HL-60 (cell line): ENCODE results near the gene AR.
"Not testable (repeated sequence)": the region's sequence is repeated elsewhere in the genome, so short reads cannot be mapped to it uniquely, and the experiment has no call there.

Experiments used
- DNase-seq, 2 experiments: peaks; one replicate each; pipeline ENCODE4 v3.0.0-alpha.2; 2010 to 2020; ENCODE audit warnings: low read depth in 1 of 2, low spot score in 1 of 2
- H3K27ac ChIP-seq: fragments of 250-450 bp; sonication (Bioruptor Pico); replicated peaks from 2 replicates; pipeline ENCODE4 v1.5.1; 2020; ENCODE audit warnings: mild to moderate bottlenecking, moderate library complexity
- H3K27me3 ChIP-seq: fragments of 250-450 bp; sonication (Bioruptor Pico); 2 replicates; pipeline ENCODE4 v1.5.1; 2021; ENCODE audit warnings: mild to moderate bottlenecking, moderate library complexity; ENCODE audit not compliant: insufficient read depth, poor library complexity, severe bottlenecking
- H3K4me3 ChIP-seq: replicated peaks from 2 replicates; pipeline ENCODE4 v1.5.1; 2011; ENCODE audit warnings: mild to moderate bottlenecking, control low read depth, low read length; ENCODE audit not compliant: insufficient read depth
- GABPA ChIP-seq: IDR thresholded peaks from 2 replicates; pipeline ENCODE4 v1.6.1; 2012; ENCODE audit warnings: low read depth
- POLR2AphosphoS5 ChIP-seq: IDR thresholded peaks from 2 replicates; pipeline ENCODE4 v1.6.1; 2012; ENCODE audit warnings: low read depth
- SPI1 ChIP-seq: IDR thresholded peaks from 2 replicates; pipeline ENCODE4 v1.6.1; 2012; ENCODE audit warnings: low read depth, mild to moderate bottlenecking, borderline replicate concordance
- TF ChIP-seq, protein P1 (sequence below): IDR thresholded peaks from 2 replicates; pipeline ENCODE4 v1.6.1; 2012; ENCODE audit warnings: low read depth; ENCODE audit not compliant: insufficient replicate concordance
- TF ChIP-seq, protein P2 (sequence below): IDR thresholded peaks from one replicate; pipeline ENCODE4 v1.5.1; 2011; ENCODE audit warnings: low read length, control low read depth, inconsistent platforms; ENCODE audit not compliant: insufficient read depth

AR gene

DNA sequence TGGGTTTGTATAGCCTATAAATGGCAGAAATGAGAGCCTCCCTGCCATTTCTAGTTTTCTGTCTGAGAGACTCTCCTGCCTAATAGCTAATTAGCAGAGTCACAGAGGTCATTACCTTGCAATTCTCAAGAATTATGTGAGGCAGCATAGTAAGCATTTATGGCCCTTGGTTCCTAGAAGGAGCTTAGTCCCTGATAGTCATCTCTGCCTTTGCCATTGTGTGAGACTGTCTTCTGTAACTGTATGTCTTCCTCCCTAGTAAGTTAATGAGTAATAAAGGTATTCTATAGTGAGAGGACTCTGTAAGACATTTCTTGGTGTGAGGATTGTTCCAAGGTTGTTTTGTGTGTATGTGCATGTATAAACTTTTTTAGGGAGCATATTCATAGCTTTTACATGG is 108.7 kb downstream of the AR start:
- Histone ChIP-seq H3K4me3 (no peak overlapping the region), H3K27ac (no peak overlapping the region), H3K27me3 (no peaks in the 10 kb centered on the region)
- no peak for DNase-seq
- TF ChIP-seq GABPA, result no peak

DNA sequence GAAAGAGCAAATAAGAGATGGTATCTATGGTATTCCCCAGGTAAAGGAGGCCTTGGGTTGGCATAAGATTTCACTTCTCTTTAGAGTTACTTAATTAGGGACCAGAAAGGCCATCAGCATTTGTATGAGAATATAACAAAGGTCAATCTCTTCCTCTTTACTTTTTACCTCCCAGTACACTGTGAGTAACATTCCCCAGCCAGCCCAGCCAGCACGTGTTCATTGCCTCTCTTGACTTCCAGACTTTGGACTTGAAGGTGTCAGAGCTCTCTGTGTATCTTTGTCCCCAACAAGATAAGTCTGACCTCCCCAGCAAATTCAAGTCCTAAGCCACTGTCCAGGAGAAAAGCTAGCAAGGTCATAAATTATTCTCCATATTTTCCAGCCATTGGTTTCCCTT is 110.5 kb downstream of the AR start:
- no peaks in the 10 kb centered on the region for H3K27me3 ChIP-seq
- no peak overlapping the region for H3K4me3 ChIP-seq
- H3K27ac ChIP-seq, result no peak overlapping the region
- DNase-seq, result no peak
- no peak for TF ChIP-seq POLR2AphosphoS5
- TF ChIP-seq GABPA, result no peak
- TF ChIP-seq, protein P1, sequence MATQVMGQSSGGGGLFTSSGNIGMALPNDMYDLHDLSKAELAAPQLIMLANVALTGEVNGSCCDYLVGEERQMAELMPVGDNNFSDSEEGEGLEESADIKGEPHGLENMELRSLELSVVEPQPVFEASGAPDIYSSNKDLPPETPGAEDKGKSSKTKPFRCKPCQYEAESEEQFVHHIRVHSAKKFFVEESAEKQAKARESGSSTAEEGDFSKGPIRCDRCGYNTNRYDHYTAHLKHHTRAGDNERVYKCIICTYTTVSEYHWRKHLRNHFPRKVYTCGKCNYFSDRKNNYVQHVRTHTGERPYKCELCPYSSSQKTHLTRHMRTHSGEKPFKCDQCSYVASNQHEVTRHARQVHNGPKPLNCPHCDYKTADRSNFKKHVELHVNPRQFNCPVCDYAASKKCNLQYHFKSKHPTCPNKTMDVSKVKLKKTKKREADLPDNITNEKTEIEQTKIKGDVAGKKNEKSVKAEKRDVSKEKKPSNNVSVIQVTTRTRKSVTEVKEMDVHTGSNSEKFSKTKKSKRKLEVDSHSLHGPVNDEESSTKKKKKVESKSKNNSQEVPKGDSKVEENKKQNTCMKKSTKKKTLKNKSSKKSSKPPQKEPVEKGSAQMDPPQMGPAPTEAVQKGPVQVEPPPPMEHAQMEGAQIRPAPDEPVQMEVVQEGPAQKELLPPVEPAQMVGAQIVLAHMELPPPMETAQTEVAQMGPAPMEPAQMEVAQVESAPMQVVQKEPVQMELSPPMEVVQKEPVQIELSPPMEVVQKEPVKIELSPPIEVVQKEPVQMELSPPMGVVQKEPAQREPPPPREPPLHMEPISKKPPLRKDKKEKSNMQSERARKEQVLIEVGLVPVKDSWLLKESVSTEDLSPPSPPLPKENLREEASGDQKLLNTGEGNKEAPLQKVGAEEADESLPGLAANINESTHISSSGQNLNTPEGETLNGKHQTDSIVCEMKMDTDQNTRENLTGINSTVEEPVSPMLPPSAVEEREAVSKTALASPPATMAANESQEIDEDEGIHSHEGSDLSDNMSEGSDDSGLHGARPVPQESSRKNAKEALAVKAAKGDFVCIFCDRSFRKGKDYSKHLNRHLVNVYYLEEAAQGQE, result no peak
- TF ChIP-seq, protein P2, sequence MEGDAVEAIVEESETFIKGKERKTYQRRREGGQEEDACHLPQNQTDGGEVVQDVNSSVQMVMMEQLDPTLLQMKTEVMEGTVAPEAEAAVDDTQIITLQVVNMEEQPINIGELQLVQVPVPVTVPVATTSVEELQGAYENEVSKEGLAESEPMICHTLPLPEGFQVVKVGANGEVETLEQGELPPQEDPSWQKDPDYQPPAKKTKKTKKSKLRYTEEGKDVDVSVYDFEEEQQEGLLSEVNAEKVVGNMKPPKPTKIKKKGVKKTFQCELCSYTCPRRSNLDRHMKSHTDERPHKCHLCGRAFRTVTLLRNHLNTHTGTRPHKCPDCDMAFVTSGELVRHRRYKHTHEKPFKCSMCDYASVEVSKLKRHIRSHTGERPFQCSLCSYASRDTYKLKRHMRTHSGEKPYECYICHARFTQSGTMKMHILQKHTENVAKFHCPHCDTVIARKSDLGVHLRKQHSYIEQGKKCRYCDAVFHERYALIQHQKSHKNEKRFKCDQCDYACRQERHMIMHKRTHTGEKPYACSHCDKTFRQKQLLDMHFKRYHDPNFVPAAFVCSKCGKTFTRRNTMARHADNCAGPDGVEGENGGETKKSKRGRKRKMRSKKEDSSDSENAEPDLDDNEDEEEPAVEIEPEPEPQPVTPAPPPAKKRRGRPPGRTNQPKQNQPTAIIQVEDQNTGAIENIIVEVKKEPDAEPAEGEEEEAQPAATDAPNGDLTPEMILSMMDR, result no peak

DNA sequence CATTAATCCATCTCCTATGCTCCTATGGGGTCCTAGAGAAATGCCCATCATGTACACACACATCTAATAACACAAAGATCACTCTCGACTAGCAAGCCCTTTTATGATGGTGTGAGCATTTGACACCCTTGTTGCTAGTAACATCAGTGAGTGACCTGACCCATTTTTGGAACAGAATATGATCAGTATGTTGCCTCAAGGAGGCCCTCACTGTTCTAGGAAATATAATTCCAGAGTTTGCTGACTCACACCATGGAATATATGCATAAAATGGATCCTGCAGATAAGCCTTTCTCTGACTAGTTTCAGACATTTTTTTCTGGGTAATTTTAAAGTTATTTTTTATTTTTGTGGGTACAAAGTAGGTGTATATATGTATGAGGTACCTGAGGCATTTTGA is 121.8 kb downstream of the AR start:
- TF ChIP-seq, protein P1, result no peak
- TF ChIP-seq GABPA (no peak), POLR2AphosphoS5 (no peak), SPI1 (no peak)
- TF ChIP-seq, protein P2, result no peak
- DNase-seq, result no peak
- no peak overlapping the region for H3K4me3 ChIP-seq
- no peaks in the 10 kb centered on the region for H3K27me3 ChIP-seq
- H3K27ac ChIP-seq, result no peak overlapping the region

DNA sequence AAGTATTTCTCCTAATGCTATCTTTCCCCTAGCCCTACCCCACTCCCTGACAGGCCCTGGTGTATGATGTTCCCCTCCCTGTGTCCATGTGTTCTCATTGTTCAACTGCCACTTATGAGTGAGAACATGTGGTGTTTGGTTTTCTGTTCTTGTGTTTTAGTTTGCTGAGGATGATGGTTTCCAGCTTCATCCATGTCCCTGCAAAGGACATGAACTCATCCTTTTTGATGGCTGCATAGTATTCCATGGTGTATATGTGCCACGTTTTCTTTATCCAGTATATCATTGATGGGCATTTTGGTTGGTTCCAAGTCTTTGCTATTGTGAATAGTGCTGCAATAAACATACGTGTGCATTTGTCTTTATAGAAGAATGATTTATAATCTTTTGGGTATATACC is 126.9 kb downstream of the AR start:
- not testable (repeated sequence) for H3K4me3 ChIP-seq, DNase-seq, H3K27ac ChIP-seq, H3K27me3 ChIP-seq

DNA sequence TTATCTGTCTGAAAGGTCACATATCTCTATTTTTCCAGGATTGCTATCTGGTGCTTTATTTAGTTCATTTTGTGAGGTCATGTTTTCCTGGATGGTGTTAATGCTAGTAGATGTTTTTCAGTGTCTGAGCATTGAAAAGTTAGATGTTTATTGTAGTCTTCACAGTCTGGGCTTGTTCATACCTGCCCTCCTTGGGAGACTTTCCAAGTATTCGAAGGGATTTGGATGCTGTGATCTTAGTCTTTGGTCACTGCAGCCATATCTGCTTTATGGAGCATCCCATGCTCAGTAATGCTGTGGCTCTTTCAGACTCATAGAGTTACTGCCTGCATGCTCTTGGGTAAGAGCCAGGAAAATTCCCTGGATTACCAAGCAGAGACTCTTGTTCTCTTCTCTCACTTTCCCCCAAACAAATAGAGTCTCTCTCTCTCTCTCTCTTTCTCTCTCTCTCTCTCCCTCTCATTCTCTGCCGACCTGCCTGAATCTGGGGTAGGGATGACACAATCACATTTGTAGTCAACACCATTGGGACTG is 130.0 kb downstream of the AR start:
- TF ChIP-seq GABPA (no peak), POLR2AphosphoS5 (no peak), SPI1 (no peak)
- TF ChIP-seq, protein P2, result no peak
- TF ChIP-seq, protein P1, result no peak
- Histone ChIP-seq H3K27ac (no peak overlapping the region), H3K27me3 (no peaks in the 10 kb centered on the region), H3K4me3 (no peak overlapping the region)
- no peak for DNase-seq
